GM21723 (cell line): ENCODE data around the gene ADAMTS14.

Source experiments
- ATAC-seq: cut with Tn5 transposase; IDR thresholded peaks from one replicate; pipeline ENCODE4 v1.9.1; 2021; ENCODE audit warnings: mild to moderate bottlenecking, moderate library complexity; ENCODE audit not compliant: unreplicated experiment

The ADAMTS14 gene

DNA sequence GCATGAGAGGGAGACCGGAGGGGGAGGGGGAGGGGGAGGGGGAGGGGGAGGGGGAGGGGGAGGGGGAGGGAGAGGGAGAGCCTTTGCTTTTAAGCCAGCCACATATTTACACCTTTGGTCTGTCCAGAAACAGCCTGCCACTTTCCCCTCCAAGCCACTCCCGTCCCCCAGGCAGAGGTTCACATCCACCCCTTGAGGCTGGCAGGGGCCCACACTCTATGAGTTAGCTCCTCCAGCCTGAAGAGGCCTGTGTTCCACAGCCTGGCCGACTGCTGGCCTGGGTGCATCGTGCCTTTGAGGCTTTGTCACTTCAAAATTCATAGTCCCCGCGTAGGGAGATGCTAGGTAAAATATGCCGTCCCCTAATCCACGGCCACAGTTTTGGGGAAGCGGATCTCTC, 16.5 kb downstream of the ADAMTS14 start:
- ATAC-seq: no peak

DNA sequence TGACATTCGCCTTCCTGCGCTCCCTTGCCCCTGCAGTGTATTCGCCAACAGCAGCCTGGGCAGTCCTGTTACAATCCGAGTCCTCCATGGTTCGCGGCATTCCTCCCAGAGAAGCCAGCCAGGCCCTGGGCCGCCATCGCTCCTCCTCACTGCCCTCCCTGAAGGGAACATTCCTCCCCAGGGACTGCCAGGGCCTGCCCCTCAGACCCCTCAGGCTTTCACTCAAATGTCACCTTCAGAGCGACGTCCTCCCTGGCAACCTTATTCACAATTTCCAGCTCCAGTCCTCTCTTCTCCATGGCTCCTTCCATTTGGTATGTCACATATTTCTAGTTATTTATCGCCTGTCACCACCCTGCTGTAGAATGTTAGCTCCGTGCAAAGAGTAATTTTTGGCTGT, 17.4 kb downstream of the ADAMTS14 start:
- ATAC-seq: no peak

DNA sequence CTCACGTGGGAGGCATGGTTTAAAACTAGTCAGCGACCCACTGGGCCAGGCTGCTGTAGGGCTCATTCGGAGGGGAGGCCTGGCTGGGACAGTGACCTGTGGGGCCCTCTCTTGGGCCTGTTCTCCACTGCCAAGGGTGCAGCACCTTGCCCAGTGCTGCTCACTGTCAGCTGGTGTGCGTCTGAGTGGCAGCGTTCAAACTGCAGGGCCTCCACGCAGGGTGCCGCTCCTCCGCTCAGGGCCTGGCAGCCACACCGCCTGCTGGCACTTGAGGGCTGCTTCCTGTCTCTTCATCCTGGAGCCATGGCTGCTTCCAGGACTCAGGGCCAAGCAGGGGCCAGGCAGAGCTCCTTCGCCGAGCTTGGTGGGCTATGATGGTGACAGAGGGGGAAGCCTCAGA, 18.3 kb downstream of the ADAMTS14 start:
- ATAC-seq: no peak

DNA sequence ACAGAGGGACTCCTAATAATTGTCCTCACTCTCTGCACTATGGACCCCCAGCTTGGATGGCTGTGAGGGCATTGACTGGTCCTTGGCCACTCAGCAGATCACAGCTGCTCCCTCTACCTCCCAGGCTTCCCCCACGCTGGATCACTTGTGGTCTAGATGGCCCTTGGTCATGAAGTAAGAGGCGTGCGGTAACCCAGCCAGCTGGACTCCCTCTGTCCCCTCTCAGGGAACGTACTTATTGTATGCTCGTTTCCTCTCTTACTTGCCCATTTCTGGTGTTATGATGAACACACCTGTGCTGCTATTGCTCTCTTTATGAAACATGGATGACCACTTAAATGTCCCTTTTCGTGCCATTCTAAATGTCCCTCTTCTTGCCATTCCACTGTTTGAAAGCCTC, 19.3 kb downstream of the ADAMTS14 start:
- ATAC-seq: no peak

DNA sequence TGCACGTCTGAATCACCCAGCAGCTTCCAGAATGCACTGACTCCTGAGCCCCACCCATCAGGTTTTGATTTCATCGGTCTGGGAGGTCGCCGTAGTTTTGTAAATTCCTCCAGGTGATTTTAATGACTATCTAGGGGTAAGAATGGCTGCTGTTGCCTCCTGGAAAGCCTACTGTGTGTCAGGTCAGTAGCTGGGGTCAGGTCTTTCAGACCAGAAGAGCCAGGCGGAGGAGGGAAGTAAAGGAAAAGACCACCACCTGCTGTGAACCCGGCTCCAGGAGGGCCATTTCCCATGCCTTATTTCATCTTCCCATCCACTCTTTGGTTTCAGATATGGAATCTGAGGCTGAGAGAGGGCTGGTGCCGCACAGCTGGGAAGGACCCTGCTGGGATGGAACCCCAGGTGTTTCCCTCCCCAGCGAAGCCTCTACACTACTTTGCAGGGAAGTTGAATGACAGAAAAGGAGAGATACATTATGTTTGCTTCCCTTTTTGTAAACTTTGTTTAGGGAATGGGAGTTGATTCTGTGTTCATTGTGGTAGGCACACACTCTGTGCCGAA, 19.8 kb downstream of the ADAMTS14 start:
- ATAC-seq: no peak

DNA sequence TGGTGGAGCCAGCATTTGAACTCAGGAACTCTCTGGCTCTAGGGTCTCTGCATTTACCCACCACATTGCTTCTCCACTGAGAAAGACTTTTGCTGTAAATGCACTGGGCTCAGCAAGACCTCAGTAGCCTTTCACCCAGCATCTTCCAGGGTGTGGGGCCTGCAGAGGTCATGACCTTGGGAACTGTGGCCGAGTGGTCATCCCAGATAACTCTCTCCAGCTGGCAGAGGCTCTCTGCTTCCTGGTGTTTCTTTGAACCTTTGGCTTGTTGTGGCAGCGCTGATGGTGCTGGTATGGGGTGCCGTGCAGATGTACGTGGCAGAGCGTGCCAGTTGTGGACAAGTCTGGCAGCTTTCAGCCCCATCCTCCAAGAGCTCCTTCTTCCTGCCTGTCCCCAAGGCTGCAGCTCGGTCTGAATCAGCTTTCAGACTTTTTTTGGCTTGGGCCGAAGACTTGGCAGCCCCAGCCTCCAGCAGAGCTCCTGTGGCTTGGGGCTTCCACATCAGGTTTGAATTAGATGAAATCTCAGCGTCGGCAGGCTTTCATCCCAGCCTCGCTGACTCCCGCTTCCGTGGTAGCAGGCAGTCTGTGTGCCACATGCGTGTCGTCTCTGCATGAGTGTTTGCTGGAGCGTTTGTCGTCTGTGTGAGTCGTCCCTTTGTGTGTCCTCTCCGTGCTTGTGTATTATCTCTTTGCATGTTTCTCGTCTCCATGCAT, 21.5 kb downstream of the ADAMTS14 start:
- no peak for ATAC-seq

- no peak for ATAC-seq
These were observed 22.3 kb downstream of the ADAMTS14 start for GRCh38 chr10:70694418-70695141.

- ATAC-seq: no peak
These were observed 23.1 kb downstream of the ADAMTS14 start for GRCh38 chr10:70695241-70696030.

DNA sequence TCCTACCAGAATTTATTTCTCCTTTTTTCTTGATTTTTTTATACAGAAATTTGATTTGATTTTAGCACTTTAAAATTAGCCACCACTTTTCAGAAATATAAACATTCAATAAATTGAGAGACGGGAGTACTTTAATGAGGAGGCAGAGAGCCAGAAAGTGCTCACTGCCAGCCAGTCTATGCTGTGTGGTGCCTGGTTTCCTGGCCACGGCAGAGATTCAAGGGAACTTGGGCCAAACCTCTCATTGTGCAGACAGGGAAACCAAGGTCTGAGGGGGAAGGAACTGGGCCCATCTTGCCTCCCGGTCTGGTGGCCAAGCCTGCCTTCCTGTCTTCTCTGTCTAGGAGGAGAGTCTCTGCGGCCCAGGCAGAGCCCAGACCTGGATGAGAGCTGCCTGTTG, 25.9 kb downstream of the ADAMTS14 start:
- ATAC-seq: no peak

- ATAC-seq: no peak
These were observed 26.9 kb downstream of the ADAMTS14 start for GRCh38 chr10:70699063-70699658.

- no peak for ATAC-seq
These were observed 27.4 kb downstream of the ADAMTS14 start for GRCh38 chr10:70699659-70700174.

GRCh38 chr10:70702190-70702763, 30.0 kb downstream of the ADAMTS14 start:
- no peak for ATAC-seq

GRCh38 chr10:70704211-70704610, 31.9 kb downstream of the ADAMTS14 start:
- ATAC-seq: no peak

- no peak for ATAC-seq
These were observed 33.0 kb downstream of the ADAMTS14 start for GRCh38 chr10:70705121-70705861.

GRCh38 chr10:70711177-70711576, 38.9 kb downstream of the ADAMTS14 start:
- ATAC-seq: no peak

GRCh38 chr10:70711911-70712310, 39.6 kb downstream of the ADAMTS14 start:
- no peak for ATAC-seq

DNA sequence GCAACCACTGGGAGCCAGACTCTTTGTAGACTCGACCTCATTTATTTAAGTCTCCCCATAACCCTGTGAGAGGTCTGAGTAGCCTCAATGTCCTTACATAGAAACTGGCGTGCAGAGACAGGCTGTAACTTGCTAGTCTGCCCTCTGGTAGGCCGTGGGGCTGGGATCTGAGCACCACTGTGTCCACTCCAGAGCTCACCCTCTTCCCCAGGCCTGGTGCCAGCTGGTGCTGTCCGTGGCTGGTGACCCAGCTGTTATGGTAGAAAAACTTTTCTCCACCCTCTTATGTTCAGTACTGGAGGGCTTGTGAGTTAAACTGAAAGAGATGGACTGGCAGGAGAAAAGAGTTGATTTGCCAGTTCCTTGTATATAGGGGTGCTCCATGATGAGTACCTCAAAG, 41.9 kb downstream of the ADAMTS14 start:
- no peak for ATAC-seq

DNA sequence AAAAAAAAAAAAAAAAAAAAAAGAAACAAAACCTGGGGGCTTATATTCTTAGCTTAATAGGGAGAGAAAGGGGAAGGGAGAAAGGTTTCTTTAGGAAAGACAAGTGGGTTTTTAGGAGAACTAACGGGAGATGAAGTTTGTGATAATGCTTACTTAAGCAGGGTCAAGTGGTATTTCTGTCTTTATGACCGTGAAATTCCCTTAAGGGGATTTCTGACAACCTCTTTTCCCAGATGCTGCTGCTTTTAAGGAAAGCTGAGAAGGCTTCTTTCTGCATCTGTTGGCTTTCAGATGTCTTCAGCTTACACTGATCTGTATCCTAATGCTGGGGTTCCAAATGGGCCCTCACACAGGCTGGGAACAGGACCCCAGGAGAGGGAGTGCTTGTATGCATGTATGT, 42.6 kb downstream of the ADAMTS14 start:
- ATAC-seq: no peak

- no peak for ATAC-seq
These were observed 43.8 kb downstream of the ADAMTS14 start for GRCh38 chr10:70715853-70716795.
